GM21526 (cell line): ENCODE results near the gene ZNF740.

Source experiments
- ATAC-seq: cut with Tn5 transposase; IDR thresholded peaks from one replicate; pipeline ENCODE4 v1.9.1; 2021; ENCODE audit warnings: moderate library complexity; ENCODE audit not compliant: unreplicated experiment, low FRiP score

ZNF740 gene

GRCh38 chr12:53224061-53224896 lies 43.8 kb downstream of the ZNF740 start:
- ATAC-seq, result no peak

GRCh38 chr12:53224897-53225634 lies 44.5 kb downstream of the ZNF740 start:
- ATAC-seq, result no peak

GRCh38 chr12:53225635-53226424 lies 45.3 kb downstream of the ZNF740 start:
- no peak for ATAC-seq

- ATAC-seq, result no peak
Measured at GRCh38 chr12:53226815-53227214, 46.3 kb downstream of the ZNF740 start.

- ATAC-seq, result no peak
Measured at GRCh38 chr12:53227341-53227740, 46.8 kb downstream of the ZNF740 start.

GRCh38 chr12:53227836-53228235 lies 47.3 kb downstream of the ZNF740 start:
- ATAC-seq, result no peak

GRCh38 chr12:53229454-53229853 lies 48.9 kb downstream of the ZNF740 start:
- ATAC-seq, result no peak

- no peak for ATAC-seq
Measured at GRCh38 chr12:53230108-53230845, 49.8 kb downstream of the ZNF740 start.

GRCh38 chr12:53231671-53231920 lies 51.1 kb downstream of the ZNF740 start:
- no peak for ATAC-seq

- ATAC-seq, result no peak
Measured at GRCh38 chr12:53231921-53232645, 51.6 kb downstream of the ZNF740 start, which contains the start of gene RARG. TSS of gene RARG (minus strand) at chr12:53232209. CDS start at chr12:53227545, 4,664 bp downstream.

GRCh38 chr12:53232646-53233461 lies 52.3 kb downstream of the ZNF740 start:
- no peak for ATAC-seq

- ATAC-seq, result no peak
Measured at GRCh38 chr12:53233671-53234121, 53.2 kb downstream of the ZNF740 start.

GRCh38 chr12:53234271-53234914 lies 53.9 kb downstream of the ZNF740 start:
- no peak for ATAC-seq

- no peak for ATAC-seq
Measured at GRCh38 chr12:53235164-53235563, 54.6 kb downstream of the ZNF740 start.

GRCh38 chr12:53235742-53236442 lies 55.4 kb downstream of the ZNF740 start:
- no peak for ATAC-seq

GRCh38 chr12:53236443-53237111 lies 56.1 kb downstream of the ZNF740 start:
- ATAC-seq, result no peak

GRCh38 chr12:53239643-53240258 lies 59.2 kb downstream of the ZNF740 start:
- ATAC-seq, result no peak
